GM21390 (cell line): ENCODE results near the gene HRH2.
"Not testable (repeated sequence)": the region's sequence is repeated elsewhere in the genome, so short reads cannot be mapped to it uniquely, and the experiment has no call there.

Experiments
- ATAC-seq: cut with Tn5 transposase; IDR thresholded peaks from one replicate; pipeline ENCODE4 v1.9.1; 2021; ENCODE audit not compliant: unreplicated experiment

The HRH2 gene

GRCh38 chr5:175711472-175712312 is 53.8 kb downstream of the HRH2 start:
- ATAC-seq = no peak

DNA sequence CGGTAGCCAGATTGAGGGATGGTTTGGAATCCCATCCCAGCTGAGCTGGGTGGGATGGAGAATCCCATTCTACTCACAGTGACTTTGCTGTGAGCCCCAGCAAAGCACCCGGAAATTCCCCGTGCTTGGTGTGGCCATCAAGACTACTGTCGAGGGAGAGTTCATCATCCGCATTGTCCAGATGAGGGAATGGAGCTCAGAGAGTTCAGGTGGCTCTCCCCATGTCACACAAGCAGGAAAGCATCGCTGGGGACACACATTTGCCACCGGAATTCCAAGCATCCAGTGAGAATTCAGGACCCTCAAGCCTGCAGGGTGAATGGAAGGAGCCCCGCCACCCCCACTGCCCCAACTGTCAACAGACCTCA is 54.4 kb downstream of the HRH2 start:
- no peak for ATAC-seq

DNA sequence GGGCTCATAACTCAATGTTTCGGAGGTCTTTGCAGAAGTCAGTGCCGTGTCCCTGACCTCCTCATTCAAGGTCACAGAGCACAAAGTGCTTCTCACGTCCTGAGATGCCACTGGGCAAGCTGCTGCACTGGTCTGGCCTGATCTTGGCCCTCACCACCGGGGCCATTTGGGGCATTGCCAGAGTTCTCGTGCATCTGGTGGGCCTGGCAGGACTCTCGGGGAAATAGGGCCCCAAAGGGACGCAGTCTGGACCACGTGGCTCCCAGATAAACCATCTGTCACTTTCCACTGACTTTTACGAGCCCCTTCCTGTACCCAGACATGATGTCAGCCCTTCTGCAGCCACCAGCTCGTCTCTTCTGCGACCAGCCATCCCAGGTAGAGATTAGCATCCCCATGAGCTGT is 54.8 kb downstream of the HRH2 start:
- ATAC-seq = no peak

- ATAC-seq = no peak
Measured at GRCh38 chr5:175713930-175714329, 56.1 kb downstream of the HRH2 start.

GRCh38 chr5:175714479-175715085 is 56.7 kb downstream of the HRH2 start:
- ATAC-seq = no peak

GRCh38 chr5:175715627-175716522 is 58.0 kb downstream of the HRH2 start:
- ATAC-seq = no peak

DNA sequence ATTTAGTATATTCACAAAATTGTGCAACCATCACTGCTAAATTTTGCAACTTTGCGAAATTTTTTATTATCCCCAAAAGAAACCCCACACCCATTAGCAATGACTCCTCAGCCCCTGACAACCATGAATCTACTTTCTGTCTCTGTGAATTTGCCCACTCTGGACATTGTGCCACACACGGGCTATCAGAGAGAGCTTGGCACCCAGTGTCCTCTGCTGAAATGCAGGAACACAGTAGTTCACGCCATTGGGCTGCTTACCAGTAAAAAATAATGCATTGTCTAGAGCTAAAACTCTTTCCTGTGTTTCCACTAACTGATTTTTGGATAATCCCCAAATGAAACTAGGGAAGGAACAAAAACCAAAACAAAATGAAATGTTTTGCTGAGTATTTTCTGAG is 60.0 kb downstream of the HRH2 start:
- ATAC-seq = no peak

GRCh38 chr5:175718401-175719108 is 60.7 kb downstream of the HRH2 start:
- no peak for ATAC-seq

DNA sequence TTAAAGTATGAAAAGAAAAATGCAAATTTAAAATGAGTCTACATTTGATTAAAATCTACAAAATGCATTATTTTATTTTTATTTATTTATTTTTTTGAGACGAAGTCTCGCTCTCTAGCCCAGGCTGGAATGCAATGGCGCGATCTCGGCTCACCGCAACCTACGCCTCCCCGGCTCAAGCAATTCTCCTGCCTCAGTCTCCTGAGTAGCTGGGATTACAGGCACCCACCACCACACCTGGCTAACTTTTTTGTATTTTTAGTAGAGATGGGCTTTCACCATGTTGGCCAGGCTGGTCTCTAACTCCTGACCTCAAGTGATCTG is 61.2 kb downstream of the HRH2 start:
- not testable (repeated sequence) for ATAC-seq

- ATAC-seq = no peak
Measured at GRCh38 chr5:175724314-175725275, 66.7 kb downstream of the HRH2 start.

- ATAC-seq = no peak
Measured at GRCh38 chr5:175728316-175728715, 70.4 kb downstream of the HRH2 start.

- ATAC-seq = no peak
Measured at GRCh38 chr5:175728885-175729828, 71.3 kb downstream of the HRH2 start.

GRCh38 chr5:175729829-175730277 is 72.0 kb downstream of the HRH2 start:
- ATAC-seq = no peak

- ATAC-seq = no peak
Measured at GRCh38 chr5:175731172-175731571, 73.3 kb downstream of the HRH2 start.

GRCh38 chr5:175731756-175732465 is 74.0 kb downstream of the HRH2 start:
- no peak for ATAC-seq

GRCh38 chr5:175733017-175733416 is 75.1 kb downstream of the HRH2 start:
- ATAC-seq = no peak

- ATAC-seq = no peak
Measured at GRCh38 chr5:175734016-175734415, 76.1 kb downstream of the HRH2 start.

- no peak for ATAC-seq
Measured at GRCh38 chr5:175734501-175734900, 76.6 kb downstream of the HRH2 start.
